WTC11 (cell line): Measurements from ENCODE around the gene PROB1.

Experiments
- ATF6 ChIP-seq: sonication (generic); formaldehyde crosslinking; IDR thresholded peaks from 2 replicates; pipeline ENCODE4 v1.8.1; 2023; ENCODE audit warnings: mild to moderate bottlenecking, missing genetic modification reagents
- CREB1 ChIP-seq: sonication (generic); formaldehyde crosslinking; IDR thresholded peaks from 2 replicates; pipeline ENCODE4 v1.8.0; 2023; ENCODE audit warnings: mild to moderate bottlenecking, missing genetic modification reagents
- CTCF ChIP-seq: fragments of 200-600 bp; IDR thresholded peaks from 2 replicates; pipeline ENCODE4 v1.8.0; 2022; ENCODE audit warnings: antibody characterized with exemption
- E2F4 ChIP-seq: sonication (generic); formaldehyde crosslinking; IDR thresholded peaks from 2 replicates; pipeline ENCODE4 v1.8.1; 2022; ENCODE audit warnings: low read depth, mild to moderate bottlenecking, moderate library complexity, missing genetic modification reagents, borderline replicate concordance
- FOXJ3 ChIP-seq: sonication (generic); formaldehyde crosslinking; IDR thresholded peaks from 2 replicates; pipeline ENCODE4 v1.9.0; 2021; ENCODE audit warnings: missing genetic modification reagents, mild to moderate bottlenecking, borderline replicate concordance
- MLX ChIP-seq: sonication (generic); formaldehyde crosslinking; IDR thresholded peaks from 2 replicates; pipeline ENCODE4 v1.8.1; 2023; ENCODE audit warnings: mild to moderate bottlenecking, missing genetic modification reagents, moderate library complexity
- NR1H2 ChIP-seq: sonication (generic); formaldehyde crosslinking; IDR thresholded peaks from 2 replicates; pipeline ENCODE4 v1.9.0; 2021; ENCODE audit warnings: mild to moderate bottlenecking, moderate library complexity, missing genetic modification reagents
- SMAD4 ChIP-seq: sonication (generic); formaldehyde crosslinking; IDR thresholded peaks from 2 replicates; pipeline ENCODE4 v1.8.0; 2022; ENCODE audit warnings: mild to moderate bottlenecking, missing genetic modification reagents
- ZNF263 ChIP-seq: sonication (generic); formaldehyde crosslinking; IDR thresholded peaks from 2 replicates; pipeline ENCODE4 v1.8.1; 2022; ENCODE audit warnings: low read depth, mild to moderate bottlenecking, moderate library complexity, missing genetic modification reagents
- ZNF317 ChIP-seq: sonication (generic); formaldehyde crosslinking; IDR thresholded peaks from 2 replicates; pipeline ENCODE4 v1.8.1; 2023; ENCODE audit warnings: low read depth, mild to moderate bottlenecking, moderate library complexity, missing genetic modification reagents, borderline replicate concordance
- ZNF532 ChIP-seq: fragments of 250-450 bp; sonication (Bioruptor Pico); IDR thresholded peaks from 2 replicates; pipeline ENCODE4 v1.9.0; 2021; ENCODE audit warnings: mild to moderate bottlenecking, borderline replicate concordance

GRCh38 chr5:139383275-139383992 lies 11.5 kb downstream of the PROB1 start, which contains the start of gene SLC23A1:
- TF ChIP-seq ZNF317 (CRISPR knock-in tag) (no peak), CTCF (no peak), ATF6 (CRISPR knock-in tag) (no peak), ZNF263 (CRISPR knock-in tag) (no peak), CREB1 (CRISPR knock-in tag) (no peak), NR1H2 (CRISPR knock-in tag) (no peak), E2F4 (CRISPR knock-in tag) (no peak), SMAD4 (CRISPR knock-in tag) (no peak), MLX (no peak), FOXJ3 (no peak), ZNF532 (CRISPR knock-in tag) (no peak)
